Tibial nerve (tissue), 3 donors: ENCODE results near the gene IER2.

Source experiments
- CTCF ChIP-seq, 5 experiments: fragments of 200-600 bp in 3 of 5; fragments of 450-650 bp in 2 of 5; sonication (generic) in 3 of 5; IDR thresholded peaks; one replicate each; pipeline ENCODE4 v1.5.1; 2016 to 2019; ENCODE audit warnings: antibody characterized with exemption in 5 of 5, mild to moderate bottlenecking in 3 of 5, moderate library complexity in 2 of 5
- POLR2A ChIP-seq, 2 donors: fragments of 450-650 bp; IDR thresholded peaks; one replicate each; pipeline ENCODE4 v1.6.1; 2017; ENCODE audit warnings: antibody characterized with exemption in 2 of 2, mild to moderate bottlenecking in 2 of 2, moderate library complexity in 2 of 2

- TF ChIP-seq CTCF (IDR thresholded peaks at IDR 0.05): no peak
- no peak for TF ChIP-seq POLR2A (IDR thresholded peaks at IDR 0.05)
Measured at GRCh38 chr19:13115936-13116281, 34.3 kb upstream of the IER2 start.
